ENCODE results near the gene IRX1. TPM values are rescaled to one million over a fixed set of nuclear protein-coding genes. Genes with fewer than 3 reads are reported as not detected.

Gene IRX1
- total and polyA plus RNA-seq, 4 donors, result 0.33 TPM; not detected in 3

- DNase-seq (ENCODE audit: low spot score), result no peak
- no peaks in the 10 kb centered on the region for H3K9me3 ChIP-seq (ENCODE audit: control insufficient read depth in 4 of 4, low read length in 3 of 4)
- no peaks in the 10 kb centered on the region for H3K36me3 ChIP-seq (ENCODE audit: control insufficient read depth in 4 of 4, insufficient read depth in 3 of 4, low read depth in 1 of 4, low read length in 3 of 4)
- TF ChIP-seq SP1 (IDR thresholded peaks at IDR 0.05), result no peak
- TF ChIP-seq HNF4G (IDR thresholded peaks at IDR 0.05), result no peak
- TF ChIP-seq FOXA2 (IDR thresholded peaks at IDR 0.05), result no peak
- no peak for TF ChIP-seq MAX (IDR thresholded peaks at IDR 0.05)
- TF ChIP-seq HNF4A (conservative IDR thresholded peaks at IDR 0.05), result no peak
- no peak for TF ChIP-seq REST (IDR thresholded peaks at IDR 0.05)
- TF ChIP-seq EGR1 (IDR thresholded peaks at IDR 0.05; ENCODE audit: low read depth in 2 of 2), result no peak
- TF ChIP-seq ATF3 (IDR thresholded peaks at IDR 0.05), result no peak
- no peak for TF ChIP-seq NR2F2 (IDR thresholded peaks at IDR 0.05)
- TF ChIP-seq JUND (IDR thresholded peaks at IDR 0.05), result no peak
- TF ChIP-seq RAD21 (IDR thresholded peaks at IDR 0.05), result no peak
- no peak for TF ChIP-seq ZBTB33 (IDR thresholded peaks at IDR 0.05)
- H3K9ac ChIP-seq (ENCODE audit: low read depth in 1 of 2, low read length in 2 of 2), result no peak overlapping the region
- H3K27me3 ChIP-seq (ENCODE audit: control insufficient read depth in 4 of 4, insufficient read depth in 4 of 4, low read length in 3 of 4), result peaks cover 4 to 24% (median 13%) of the 10 kb centered on the region in 4 donors
- no peak overlapping the region for H3K27ac ChIP-seq (ENCODE audit: low read depth in 1 of 2, low read length in 2 of 2)
- H3K4me1 ChIP-seq (ENCODE audit: control insufficient read depth in 4 of 4, insufficient read depth in 4 of 4, low read length in 3 of 4), result peaks cover 3 to 17% (median 5%) of the 10 kb centered on the region in 4 donors
- no peak overlapping the region for H3K4me3 ChIP-seq (ENCODE audit: low read depth in 1 of 3, low read length in 3 of 3)
- 5% methylated on average over 51 of the region's 51 CpGs for WGBS
These were observed 5.3 kb upstream of the IRX1 start for GRCh38 chr5:3590161-3590966.

- Histone ChIP-seq H3K27me3 (ENCODE audit: control insufficient read depth in 4 of 4, insufficient read depth in 4 of 4, low read length in 3 of 4) (peaks cover 4 to 30% (median 13%) of the 10 kb centered on the region in 4 donors), H3K4me1 (ENCODE audit: control insufficient read depth in 4 of 4, insufficient read depth in 4 of 4, low read length in 3 of 4) (peaks cover 3 to 18% (median 5%) of the 10 kb centered on the region in 4 donors), H3K4me3 (ENCODE audit: low read depth in 1 of 3, low read length in 3 of 3) (no peak overlapping the region), H3K27ac (ENCODE audit: low read depth in 1 of 2, low read length in 2 of 2) (no peak overlapping the region), H3K9me3 (ENCODE audit: control insufficient read depth in 4 of 4, low read length in 3 of 4) (no peaks in the 10 kb centered on the region), H3K36me3 (ENCODE audit: control insufficient read depth in 4 of 4, insufficient read depth in 3 of 4, low read depth in 1 of 4, low read length in 3 of 4) (no peaks in the 10 kb centered on the region), H3K9ac (ENCODE audit: low read depth in 1 of 2, low read length in 2 of 2) (no peak overlapping the region)
- WGBS, result 4% methylated on average over 79 of the region's 79 CpGs
- TF ChIP-seq ATF3 (IDR thresholded peaks at IDR 0.05) (no peak), HNF4G (IDR thresholded peaks at IDR 0.05) (no peak), MAX (IDR thresholded peaks at IDR 0.05) (no peak), REST (IDR thresholded peaks at IDR 0.05) (no peak)
- DNase-seq (ENCODE audit: low spot score), result no peak
These were observed 4.4 kb upstream of the IRX1 start for GRCh38 chr5:3590967-3591900.
